Measurements from ENCODE around the gene SCN5A.

Gene SCN5A

DNA sequence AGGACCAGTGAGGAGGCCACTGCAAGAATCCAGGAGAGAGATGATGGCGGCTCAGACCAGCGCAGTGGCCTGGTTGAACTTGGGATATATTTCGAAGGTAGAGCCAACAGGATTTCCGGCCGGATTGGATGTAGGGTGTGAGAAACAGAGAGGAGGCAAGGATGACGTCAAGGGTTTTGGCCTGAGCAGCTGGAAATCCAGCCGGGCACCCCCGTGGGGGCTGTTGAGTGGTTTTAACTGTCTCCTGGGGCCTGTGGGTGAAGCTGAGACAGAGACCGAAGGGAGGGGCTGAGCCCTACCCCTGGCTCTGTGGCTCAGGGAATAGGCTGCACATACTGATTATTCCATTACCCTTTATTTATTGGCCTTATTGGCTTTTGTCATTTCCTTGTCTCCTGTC is 107.7 kb downstream of the SCN5A start:
- no peak for DNase-seq (ENCODE audit: low read depth in 3 of 3)

DNA sequence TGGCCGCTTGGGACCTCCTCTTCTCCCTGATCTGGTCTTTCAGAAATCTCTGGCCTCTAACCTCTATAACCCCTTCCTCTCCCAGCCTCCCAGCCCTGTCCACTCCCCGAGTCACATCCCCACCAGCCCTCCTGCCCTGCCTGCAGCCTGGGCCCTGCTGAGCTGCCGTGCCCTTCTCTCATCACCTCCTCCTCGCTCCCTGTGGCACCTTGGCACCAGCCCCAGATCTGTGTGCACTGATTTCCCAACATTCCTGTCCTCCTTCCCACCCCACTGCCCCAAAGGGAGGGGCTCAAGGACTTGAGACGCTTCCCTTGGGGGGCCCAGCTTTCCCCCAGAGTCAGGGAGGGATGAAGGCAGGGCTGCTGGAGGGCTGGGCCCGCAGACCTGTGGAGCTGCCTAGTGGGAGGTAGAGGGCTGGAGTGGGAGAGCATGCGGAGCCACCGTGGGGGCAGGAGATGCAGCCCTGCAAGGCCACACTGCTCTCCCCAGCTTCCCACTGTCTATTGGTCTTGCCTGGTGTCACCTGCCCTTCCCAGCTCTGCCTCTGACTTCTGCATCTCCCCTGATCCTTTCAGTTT is 110.6 kb downstream of the SCN5A start:
- no peak for DNase-seq (ENCODE audit: low read depth in 3 of 3)

DNA sequence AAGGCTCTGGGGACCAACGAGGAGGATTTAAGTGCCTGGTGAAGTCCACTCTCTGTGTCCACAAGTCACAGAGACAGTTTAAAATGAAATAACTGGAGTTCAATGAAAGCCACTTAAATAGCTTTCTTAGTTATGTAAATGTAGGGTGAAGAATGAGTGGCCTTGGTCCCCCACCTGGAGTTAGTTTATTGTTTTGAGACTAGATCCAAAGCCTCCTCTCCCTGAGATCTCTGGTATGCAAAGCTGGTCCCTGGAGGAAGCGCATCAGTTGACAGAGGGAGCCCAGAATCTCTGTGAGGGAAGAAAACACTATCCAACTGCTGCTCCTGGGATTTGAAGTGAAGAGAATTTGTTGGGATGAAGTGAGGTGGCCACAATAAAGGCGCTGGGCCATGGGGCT is 112.8 kb downstream of the SCN5A start:
- no peak for DNase-seq (ENCODE audit: low read depth in 3 of 3)

GRCh38 chr3:38534604-38535003 is 114.9 kb downstream of the SCN5A start:
- DNase-seq (ENCODE audit: low read depth in 3 of 3) = no peak

- no peak for DNase-seq (ENCODE audit: low read depth in 3 of 3)
These were observed 115.3 kb downstream of the SCN5A start for GRCh38 chr3:38534180-38534579.

DNA sequence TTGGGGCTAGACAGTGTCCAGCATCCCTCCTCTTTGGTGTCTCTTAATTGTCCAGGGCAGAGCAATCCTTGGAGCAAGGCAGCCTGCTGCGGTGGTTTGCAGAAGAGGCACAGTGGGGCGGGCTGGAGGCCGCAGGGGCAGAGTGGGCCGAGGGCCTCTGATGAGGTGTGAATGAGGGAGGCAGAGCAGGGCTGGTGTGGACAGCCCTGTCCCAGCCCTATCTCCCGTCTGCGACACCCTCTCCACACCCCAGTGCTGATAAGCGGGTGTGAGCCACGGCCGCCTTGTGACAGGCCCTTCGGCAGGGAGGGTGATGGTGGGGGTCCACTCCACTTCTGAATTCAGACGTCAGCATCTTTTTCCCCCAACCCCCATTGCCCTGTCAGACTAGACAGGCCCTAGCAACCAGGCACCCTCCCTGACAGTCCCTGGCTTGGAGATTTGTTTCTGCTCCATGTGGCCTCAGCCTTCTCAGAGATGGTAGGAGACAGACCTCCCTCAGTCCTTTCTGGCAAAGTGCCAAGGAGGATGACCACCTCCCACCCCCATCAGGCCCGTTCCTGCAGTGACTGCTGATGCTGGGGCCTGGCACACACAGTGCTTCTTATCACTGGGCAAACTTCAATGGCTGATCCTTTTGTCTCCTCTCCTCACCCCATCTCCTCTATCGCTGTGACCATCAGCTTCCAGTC is 116.1 kb downstream of the SCN5A start:
- no peak for DNase-seq (ENCODE audit: low read depth in 3 of 3)

DNA sequence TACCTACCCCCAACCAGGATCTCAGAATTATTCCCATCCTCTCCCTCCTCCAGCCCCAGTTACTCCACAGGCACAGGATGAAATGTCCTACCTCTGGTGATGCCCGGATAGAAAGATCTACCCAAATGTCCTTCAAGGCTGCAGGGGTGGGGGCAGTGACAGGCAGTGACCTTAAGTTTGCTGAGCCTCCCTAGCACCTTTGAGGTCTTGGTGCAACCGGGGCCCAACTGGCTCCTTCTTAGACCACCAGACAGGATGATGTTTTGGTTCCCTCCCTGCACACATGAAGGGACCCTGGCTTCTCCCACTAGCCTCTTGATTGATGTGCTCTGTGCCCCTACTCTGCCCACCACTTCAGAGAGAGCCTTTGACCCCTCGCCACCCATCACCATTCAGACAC is 117.0 kb downstream of the SCN5A start:
- DNase-seq (ENCODE audit: low read depth in 3 of 3) = no peak

DNA sequence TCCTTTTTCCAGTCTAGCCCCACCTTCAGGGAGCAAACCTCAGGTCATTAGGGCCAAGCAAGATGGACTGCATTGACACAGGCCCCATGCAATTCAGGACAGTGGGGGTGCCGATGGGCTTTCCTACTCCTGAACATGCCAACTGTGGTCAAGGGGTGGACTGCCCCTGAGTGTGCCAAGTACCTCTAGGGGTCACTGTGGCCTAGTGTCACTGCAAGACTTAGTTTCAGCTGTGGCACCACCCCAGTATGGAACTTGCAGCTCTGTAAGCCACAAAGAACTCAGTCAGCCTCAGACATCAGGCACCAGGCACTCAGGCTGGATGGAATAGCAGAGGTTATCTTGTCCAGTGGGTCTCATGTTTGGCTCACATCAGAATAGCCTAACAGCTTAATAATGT is 121.0 kb downstream of the SCN5A start:
- DNase-seq (ENCODE audit: low read depth in 3 of 3) = no peak

GRCh38 chr3:38526792-38527191 is 122.7 kb downstream of the SCN5A start:
- no peak for DNase-seq (ENCODE audit: low read depth in 3 of 3)

DNA sequence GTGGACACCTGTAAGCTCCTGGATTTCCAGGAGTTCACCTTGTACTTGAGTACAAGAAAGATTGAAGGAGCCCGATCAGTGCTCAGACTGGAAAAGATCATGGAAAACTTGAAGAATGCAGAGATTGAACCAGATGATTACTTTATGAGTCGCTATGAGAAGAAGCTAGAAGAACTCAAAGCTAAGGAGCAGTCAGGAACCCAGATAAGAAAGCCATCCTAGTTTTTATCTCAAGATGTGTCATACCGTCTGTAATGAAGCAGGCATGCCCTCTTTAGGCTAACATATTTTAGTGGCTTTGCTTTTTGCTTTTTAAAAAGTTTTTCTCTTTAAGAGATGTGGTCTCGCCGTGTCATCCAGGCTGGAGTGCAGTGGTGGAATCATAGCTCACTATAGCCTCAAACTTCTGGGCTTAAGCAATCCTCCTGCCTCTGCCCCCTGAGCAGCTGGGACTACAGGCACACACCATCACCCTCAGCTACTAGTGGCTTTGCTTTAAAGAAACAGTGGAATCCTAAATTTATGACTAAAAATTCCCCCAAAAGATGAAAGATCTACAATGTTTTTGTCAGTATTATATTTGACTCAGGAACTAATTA is 125.2 kb downstream of the SCN5A start:
- no peak for DNase-seq (ENCODE audit: low read depth in 3 of 3)

DNA sequence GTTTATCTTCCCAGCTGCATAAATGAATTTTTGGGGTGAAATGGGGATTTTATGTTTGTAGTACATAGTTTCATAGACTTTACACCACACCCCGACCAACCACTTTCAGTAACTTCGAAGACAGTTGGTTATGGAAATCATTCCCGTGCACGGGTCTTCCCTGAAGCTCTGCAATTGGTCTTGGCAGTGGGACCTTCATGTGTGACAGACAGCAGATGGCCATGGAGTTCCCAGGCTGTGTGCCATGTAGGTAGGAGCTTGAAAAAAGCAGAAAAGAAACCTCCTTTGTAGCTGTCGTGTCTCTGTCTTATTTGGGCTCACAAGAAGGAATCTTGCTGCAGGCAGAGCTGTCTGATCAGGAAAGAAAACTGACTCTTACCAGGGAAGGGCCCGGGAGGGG is 127.5 kb downstream of the SCN5A start:
- no peak for DNase-seq (ENCODE audit: low read depth in 3 of 3)

DNA sequence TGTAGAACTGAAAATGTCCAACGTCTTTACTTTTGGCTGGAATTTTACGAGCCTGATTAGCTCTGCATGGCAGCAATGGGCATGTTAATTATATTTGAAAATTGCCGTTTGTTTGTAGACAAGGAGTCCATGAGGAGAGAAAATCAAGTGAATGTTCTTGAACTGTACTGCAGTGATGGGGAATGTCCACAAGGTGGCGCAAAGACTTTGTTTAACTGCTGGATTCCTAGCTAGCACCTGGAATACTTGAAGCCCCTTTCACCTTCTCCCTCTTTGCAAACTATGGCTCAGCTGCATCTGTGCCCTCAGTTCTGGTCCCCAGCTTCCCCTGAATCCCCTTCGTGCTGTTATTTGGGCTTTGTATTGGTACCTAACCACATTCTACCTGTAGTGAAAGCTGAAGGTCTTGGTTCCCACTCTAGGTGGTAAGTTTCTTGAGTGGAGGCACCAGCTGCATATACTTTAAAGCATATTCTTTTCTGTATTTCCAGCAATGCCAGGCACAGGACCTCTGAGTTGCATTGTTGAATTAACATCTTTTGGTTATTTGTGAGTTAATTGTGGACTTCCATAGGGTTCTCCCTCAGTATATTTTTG is 128.0 kb downstream of the SCN5A start:
- peak; percentile 15 to 39 (median 18) for DNase-seq (ENCODE audit: low read depth in 3 of 3)

DNA sequence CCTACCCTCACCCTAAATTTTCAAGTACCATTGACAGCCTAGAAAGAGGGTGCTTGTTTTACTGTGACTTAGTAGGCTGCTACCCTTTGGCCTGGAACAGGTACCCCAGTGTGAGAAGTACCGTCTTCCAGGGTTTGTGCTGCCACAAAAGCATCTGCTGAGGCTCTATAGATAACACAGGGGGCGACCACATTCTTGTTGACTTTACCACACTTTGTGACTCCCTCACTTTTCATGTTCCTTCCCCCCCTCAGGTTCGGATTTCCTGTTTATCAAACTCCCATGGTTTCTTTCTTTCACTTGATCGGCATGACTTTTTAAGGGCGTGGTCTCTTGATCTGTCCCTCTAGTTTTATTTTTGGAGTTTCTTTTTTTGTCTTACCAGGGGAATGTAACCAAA is 129.8 kb downstream of the SCN5A start:
- no peak for DNase-seq (ENCODE audit: low read depth in 3 of 3)

DNA sequence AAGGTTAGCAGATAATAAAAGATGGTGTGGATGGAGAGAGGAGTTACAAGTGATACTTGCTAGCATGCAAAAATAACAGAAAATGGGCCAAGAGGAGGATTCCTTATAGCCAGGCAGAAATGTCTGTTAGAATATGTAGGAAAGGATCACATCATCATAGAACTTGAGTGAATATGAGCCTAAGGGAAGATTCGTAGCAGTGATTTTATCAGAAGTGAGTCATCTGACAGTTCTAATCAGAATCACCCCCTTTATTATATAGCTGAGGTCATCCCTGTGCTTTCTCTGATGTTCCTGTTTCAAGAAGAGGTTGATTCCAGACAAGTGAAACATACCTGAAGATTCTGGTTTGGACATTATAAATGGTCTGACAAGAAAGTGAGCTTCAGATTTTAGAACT is 130.5 kb downstream of the SCN5A start:
- DNase-seq (ENCODE audit: low read depth in 3 of 3) = no peak

DNA sequence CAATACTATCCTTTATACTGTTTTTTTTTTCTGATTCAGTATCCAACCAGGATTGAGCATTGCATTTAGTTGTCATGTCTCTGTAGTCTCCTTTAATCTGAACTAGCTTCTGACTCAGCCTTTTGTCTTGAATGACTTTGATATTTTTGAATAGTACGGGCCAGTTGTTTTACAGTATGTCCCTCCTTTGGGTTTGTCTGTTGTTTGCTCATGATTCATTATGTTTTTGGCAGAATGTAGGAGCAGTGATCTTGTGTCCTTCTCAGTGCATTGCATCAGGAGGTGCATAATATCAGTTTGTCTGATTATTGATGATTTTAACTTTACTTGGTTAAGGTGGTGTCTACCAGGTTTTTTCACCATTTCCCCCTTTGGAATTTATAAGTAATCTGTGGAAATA is 132.8 kb downstream of the SCN5A start:
- DNase-seq (ENCODE audit: low read depth in 3 of 3) = no peak

GRCh38 chr3:38515367-38515766 is 134.1 kb downstream of the SCN5A start:
- no peak for DNase-seq (ENCODE audit: low read depth in 3 of 3)

DNA sequence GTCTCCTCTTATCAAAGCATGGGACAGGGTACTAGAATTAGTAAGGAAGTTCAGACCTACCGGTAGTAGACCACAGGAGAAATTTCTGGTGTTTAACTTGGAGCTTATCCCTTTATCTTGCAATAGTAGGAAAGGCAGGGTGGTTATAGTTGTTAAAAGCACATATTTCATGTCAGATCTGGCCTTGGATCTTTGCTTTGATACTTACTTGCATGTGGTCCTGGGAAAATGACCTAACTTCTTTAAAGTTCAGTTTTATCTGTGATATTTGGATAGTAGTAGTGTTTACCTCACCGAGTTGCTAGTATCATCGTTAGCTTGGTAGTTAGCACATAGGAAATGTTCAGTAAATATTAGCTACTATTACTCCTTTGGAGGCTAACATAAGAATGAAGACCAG is 137.9 kb downstream of the SCN5A start:
- no peak for DNase-seq (ENCODE audit: low read depth in 3 of 3)

DNA sequence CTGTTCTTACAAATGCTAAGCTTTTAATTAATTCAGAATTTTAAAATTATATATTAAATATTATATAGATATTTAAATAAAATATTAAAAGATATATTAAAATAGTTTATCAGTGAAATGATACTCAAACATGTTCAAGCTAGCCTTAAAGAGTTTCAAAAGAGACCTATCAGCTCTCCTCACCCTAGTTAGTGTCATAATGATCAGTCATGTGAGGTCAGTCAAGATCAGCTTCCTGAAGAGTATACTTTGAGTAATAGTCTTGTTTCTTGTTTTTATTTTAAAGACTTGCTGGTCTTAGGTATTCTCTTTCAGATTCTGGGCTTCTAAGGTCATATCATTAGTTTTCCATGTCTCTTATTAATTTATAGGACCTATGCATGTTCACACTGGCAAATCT is 138.9 kb downstream of the SCN5A start:
- no peak for DNase-seq (ENCODE audit: low read depth in 3 of 3)

DNA sequence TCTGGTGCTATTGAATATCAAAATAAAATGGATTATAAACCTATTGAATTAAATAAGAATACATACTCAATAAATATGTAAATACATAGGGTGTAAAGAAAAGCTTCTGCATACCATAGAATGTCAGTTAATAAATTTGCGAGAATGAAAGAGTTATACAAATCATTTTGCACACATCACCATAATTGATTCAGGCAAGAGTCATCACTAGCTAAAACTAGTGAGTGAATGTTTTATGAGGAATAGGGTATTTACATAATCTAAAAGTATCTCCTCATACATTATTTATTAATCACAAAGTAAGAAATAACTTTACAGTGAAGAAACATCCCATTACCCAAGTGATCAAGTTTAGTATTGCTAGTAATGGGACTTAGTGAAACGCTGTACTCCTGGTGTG is 139.8 kb downstream of the SCN5A start:
- no peak for DNase-seq (ENCODE audit: low read depth in 3 of 3)

- DNase-seq (ENCODE audit: low read depth in 3 of 3) = no peak
These were observed 142.4 kb downstream of the SCN5A start for GRCh38 chr3:38507120-38507519.

DNA sequence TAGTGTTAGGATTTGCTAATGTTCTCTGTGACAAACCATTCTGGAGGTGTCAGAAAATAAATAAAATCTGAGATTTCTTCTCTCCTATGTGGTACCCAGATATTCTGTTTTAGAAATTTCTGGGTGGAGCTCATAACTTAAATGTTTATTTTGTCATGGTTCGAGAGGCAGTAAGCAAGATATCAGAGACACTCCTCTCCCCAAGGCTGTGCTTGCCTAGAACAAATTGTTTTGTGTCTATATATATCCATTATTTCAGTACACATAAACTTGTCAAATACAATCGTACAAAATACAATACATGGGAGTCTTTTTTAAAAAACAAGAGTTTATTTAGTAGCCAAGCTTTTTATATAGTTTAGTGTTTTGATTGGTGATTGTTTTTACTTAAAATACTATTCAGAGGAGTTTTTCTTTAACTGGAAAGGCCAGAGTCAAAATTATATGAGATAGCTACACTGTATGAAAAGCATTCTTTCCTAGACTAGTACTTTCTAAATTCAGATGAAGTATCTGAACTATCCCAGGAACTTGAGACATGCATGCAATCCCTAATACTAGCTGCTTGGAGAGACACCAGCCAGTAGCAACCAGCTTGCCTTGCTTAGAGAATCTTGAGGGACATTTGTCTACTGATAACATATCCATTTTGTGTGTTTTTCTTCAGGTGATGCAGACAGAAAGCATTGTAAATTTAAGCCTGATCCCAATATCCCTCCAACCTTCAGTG is 148.6 kb downstream of the SCN5A start:
- DNase-seq (ENCODE audit: low read depth in 3 of 3) = no peak

Data from stimulated activated CD4-positive, alpha-beta T cell treated with anti-CD3 and anti-CD28 coated beads, TNF-alpha, amount 100 ng/mL, for 4 hours (primary cell).